Cardiac muscle cell (in vitro differentiated cells and primary cell): Measurements from ENCODE around the gene ZNF554. TPM values are rescaled to one million over a fixed set of nuclear protein-coding genes. Genes with fewer than 3 reads are reported as not detected.

Experiments
- DNase-seq, 2 donors: peaks; one replicate each; pipeline versions ENCODE4 v3.0.0 to v3.0.0-alpha.2; 2010 to 2017; ENCODE audit warnings: low read depth in 1 of 2, low spot score in 1 of 2
- H3K27ac ChIP-seq: fragments of 200-600 bp; sonication (generic); 2 replicates; pipeline ENCODE4 v1.5.1; 2016
- H3K27me3 ChIP-seq: fragments of 200-600 bp; sonication (generic); 2 replicates; pipeline ENCODE4 v1.6.0; 2016; ENCODE audit warnings: control low read depth
- H3K36me3 ChIP-seq: fragments of 200-600 bp; sonication (generic); 2 replicates; pipeline ENCODE4 v1.5.1; 2016; ENCODE audit warnings: control low read depth
- H3K4me1 ChIP-seq: fragments of 200-600 bp; sonication (generic); 2 replicates; pipeline ENCODE4 v1.8.1; 2017; ENCODE audit warnings: low read depth, mild to moderate bottlenecking, mixed run types
- H3K4me3 ChIP-seq: fragments of 200-600 bp; sonication (generic); 2 replicates; pipeline ENCODE4 v1.5.1; 2016; ENCODE audit warnings: mild to moderate bottlenecking
- H3K9me3 ChIP-seq: fragments of 200-600 bp; sonication (generic); 2 replicates; pipeline ENCODE4 v1.5.1; 2017; ENCODE audit warnings: low read depth, mild to moderate bottlenecking, control low read depth
- polyA plus RNA-seq: library from polyadenylated mRNA; unstranded; fragments of >200 nt; fragmentation: Nextera tagmentation; extraction: Ambion mirVana; gene quantifications from 2 replicates; pipeline ENCODE4 v1.2.1, GENCODE V29; 2016
- total RNA-seq: library from RNA; depleted of rRNA; stranded (reverse); fragments of >200 nt; gene quantifications from 2 replicates; pipeline ENCODE4 v1.2.3, GENCODE V29; 2016
- TF ChIP-seq, protein P1 (sequence below): IDR thresholded peaks from 2 replicates; pipeline ENCODE4 v1.5.1; 2012; ENCODE audit warnings: low read depth, mild to moderate bottlenecking, low read length

ZNF554 gene
- total and polyA plus RNA-seq, 2 experiments from 2014 or later, result 11.1 to 18.2 TPM

DNA sequence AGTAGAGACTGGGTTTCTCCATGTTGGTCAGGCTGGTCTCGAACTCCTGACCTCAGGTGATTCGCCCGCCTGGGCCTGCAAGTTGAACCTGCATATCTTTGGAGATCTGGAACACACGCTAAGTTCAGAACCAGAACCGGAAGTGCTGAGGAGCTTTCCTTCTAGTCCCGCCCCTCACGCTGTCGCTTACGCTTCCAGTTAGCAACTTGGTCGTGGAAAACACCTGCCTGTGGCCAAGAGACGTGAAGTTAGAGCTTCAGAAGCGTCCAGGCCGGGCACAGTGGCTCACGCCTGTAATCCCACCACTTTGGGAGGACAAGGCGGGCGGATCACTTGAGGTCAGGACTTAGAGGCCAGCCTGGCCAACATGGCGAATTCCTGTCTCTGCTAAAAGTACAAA, 66.1 kb downstream of the ZNF554 start:
- Histone ChIP-seq H3K36me3 (no peaks in the 10 kb centered on the region), H3K9me3 (no peaks in the 10 kb centered on the region), H3K4me3 (no peak overlapping the region), H3K27ac (no peak overlapping the region), H3K27me3 (no peaks in the 10 kb centered on the region), H3K4me1 (no peaks in the 10 kb centered on the region)
- no peak for DNase-seq
- TF ChIP-seq, protein P1, sequence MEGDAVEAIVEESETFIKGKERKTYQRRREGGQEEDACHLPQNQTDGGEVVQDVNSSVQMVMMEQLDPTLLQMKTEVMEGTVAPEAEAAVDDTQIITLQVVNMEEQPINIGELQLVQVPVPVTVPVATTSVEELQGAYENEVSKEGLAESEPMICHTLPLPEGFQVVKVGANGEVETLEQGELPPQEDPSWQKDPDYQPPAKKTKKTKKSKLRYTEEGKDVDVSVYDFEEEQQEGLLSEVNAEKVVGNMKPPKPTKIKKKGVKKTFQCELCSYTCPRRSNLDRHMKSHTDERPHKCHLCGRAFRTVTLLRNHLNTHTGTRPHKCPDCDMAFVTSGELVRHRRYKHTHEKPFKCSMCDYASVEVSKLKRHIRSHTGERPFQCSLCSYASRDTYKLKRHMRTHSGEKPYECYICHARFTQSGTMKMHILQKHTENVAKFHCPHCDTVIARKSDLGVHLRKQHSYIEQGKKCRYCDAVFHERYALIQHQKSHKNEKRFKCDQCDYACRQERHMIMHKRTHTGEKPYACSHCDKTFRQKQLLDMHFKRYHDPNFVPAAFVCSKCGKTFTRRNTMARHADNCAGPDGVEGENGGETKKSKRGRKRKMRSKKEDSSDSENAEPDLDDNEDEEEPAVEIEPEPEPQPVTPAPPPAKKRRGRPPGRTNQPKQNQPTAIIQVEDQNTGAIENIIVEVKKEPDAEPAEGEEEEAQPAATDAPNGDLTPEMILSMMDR, result no peak

Other genes starting within 250 kb of the ZNF554 start
- gene GNG7, start 117.2 kb upstream of the ZNF554 start, total RNA-seq, result 14.3 and 20.4 TPM in 2 replicates
- gene GNG7, start 117.2 kb upstream of the ZNF554 start, polyA plus RNA-seq, result 24.8 and 34.4 TPM in 2 replicates
- 3.0 and 4.2 TPM in 2 replicates for gene DIRAS1, start 98.5 kb upstream of the ZNF554 start, total RNA-seq
- 3.1 and 3.3 TPM in 2 replicates for gene DIRAS1, start 98.5 kb upstream of the ZNF554 start, polyA plus RNA-seq
- gene SLC39A3, start 79.9 kb upstream of the ZNF554 start, total RNA-seq, result 29.4 and 33.5 TPM in 2 replicates
- 36.6 and 46.0 TPM in 2 replicates for gene SLC39A3, start 79.9 kb upstream of the ZNF554 start, polyA plus RNA-seq
- 102 and 106 TPM in 2 replicates for gene SGTA, start 36.6 kb upstream of the ZNF554 start, total RNA-seq
- gene SGTA, start 36.6 kb upstream of the ZNF554 start, polyA plus RNA-seq, result 135 and 137 TPM in 2 replicates
- 111 and 126 TPM in 2 replicates for gene THOP1, start 34.4 kb upstream of the ZNF554 start, total RNA-seq
- 73.9 and 81.3 TPM in 2 replicates for gene THOP1, start 34.4 kb upstream of the ZNF554 start, polyA plus RNA-seq
- 8.7 and 9.5 TPM in 2 replicates for gene ZNF555, start 21.6 kb downstream of the ZNF554 start, total RNA-seq
- 9.0 and 15.2 TPM in 2 replicates for gene ZNF555, start 21.6 kb downstream of the ZNF554 start, polyA plus RNA-seq
- 0.04 and 0.21 TPM in 2 replicates for gene ZNF556, start 47.5 kb downstream of the ZNF554 start, total RNA-seq
- gene ZNF556, start 47.5 kb downstream of the ZNF554 start, polyA plus RNA-seq, result 0.09 TPM in 1 of 2 replicates, not detected in the other
- 2.1 and 4.1 TPM in 2 replicates for gene ZNF57, start 81.1 kb downstream of the ZNF554 start, total RNA-seq
- gene ZNF57, start 81.1 kb downstream of the ZNF554 start, polyA plus RNA-seq, result 4.4 and 5.4 TPM in 2 replicates
- gene ZNF77, start 125.1 kb downstream of the ZNF554 start, total RNA-seq, result 4.4 and 4.7 TPM in 2 replicates
- 2.6 and 7.7 TPM in 2 replicates for gene ZNF77, start 125.1 kb downstream of the ZNF554 start, polyA plus RNA-seq
- gene TLE6, start 157.7 kb downstream of the ZNF554 start, total RNA-seq, result 30.3 and 35.4 TPM in 2 replicates
- 42.8 and 45.8 TPM in 2 replicates for gene TLE6, start 157.7 kb downstream of the ZNF554 start, polyA plus RNA-seq
- 71.1 and 95.9 TPM in 2 replicates for gene TLE2, start 209.4 kb downstream of the ZNF554 start, total RNA-seq
- 102 and 105 TPM in 2 replicates for gene TLE2, start 209.4 kb downstream of the ZNF554 start, polyA plus RNA-seq
- 612 and 690 TPM in 2 replicates for gene TLE5, start 242.6 kb downstream of the ZNF554 start, total RNA-seq
- 446 and 487 TPM in 2 replicates for gene TLE5, start 242.6 kb downstream of the ZNF554 start, polyA plus RNA-seq